Loucy (cell line): ENCODE results near the gene ADGRB3.

ENCODE experiments used
- H2AFZ ChIP-seq: fragments of 200-600 bp; sonication (generic); 2 replicates; pipeline ENCODE4 v1.6.0; 2016; ENCODE audit warnings: antibody characterized with exemption, mild to moderate bottlenecking, low read length, moderate library complexity
- H3F3A ChIP-seq: fragments of 200-600 bp; 2 replicates; pipeline ENCODE4 v1.6.0; 2016; ENCODE audit warnings: antibody characterized with exemption, low read depth, mild to moderate bottlenecking
- H3K27me3 ChIP-seq: fragments of 200-600 bp; sonication (generic); 2 replicates; pipeline ENCODE4 v1.6.1; 2014; ENCODE audit warnings: low read length, mild to moderate bottlenecking; ENCODE audit not compliant: insufficient read depth, poor library complexity, severe bottlenecking
- H3K36me3 ChIP-seq: fragments of 200-600 bp; sonication (generic); 2 replicates; pipeline ENCODE4 v1.6.1; 2016; ENCODE audit warnings: low read length; ENCODE audit not compliant: insufficient read depth
- H3K4me1 ChIP-seq: fragments of 200-600 bp; sonication (generic); 2 replicates; pipeline ENCODE4 v1.5.1; 2014; ENCODE audit warnings: low read length, mild to moderate bottlenecking; ENCODE audit not compliant: insufficient read depth, poor library complexity, severe bottlenecking
- H3K4me2 ChIP-seq: fragments of 200-600 bp; sonication (generic); 2 replicates; pipeline ENCODE4 v1.6.0; 2014; ENCODE audit warnings: antibody characterized with exemption, low read length, low read depth, mild to moderate bottlenecking; ENCODE audit not compliant: poor library complexity, severe bottlenecking
- H3K4me3 ChIP-seq: fragments of 200-600 bp; sonication (generic); 2 replicates; pipeline ENCODE4 v1.5.1; 2014; ENCODE audit warnings: low read length, mild to moderate bottlenecking, mixed read lengths; ENCODE audit not compliant: poor library complexity, severe bottlenecking
- H3K79me2 ChIP-seq: fragments of 200-600 bp; sonication (generic); 2 replicates; pipeline ENCODE4 v1.6.1; 2014; ENCODE audit warnings: low read length; ENCODE audit not compliant: insufficient read depth
- H3K9ac ChIP-seq: fragments of 200-600 bp; sonication (generic); 2 replicates; pipeline ENCODE4 v1.6.0; 2014; ENCODE audit warnings: mild to moderate bottlenecking, low read depth, low read length, moderate library complexity; ENCODE audit not compliant: poor library complexity, severe bottlenecking
- H3K9me2 ChIP-seq: fragments of 200-600 bp; sonication (generic); replicated peaks from 2 replicates; pipeline ENCODE4 v1.6.1; 2016; ENCODE audit warnings: low read depth, low read length, mixed read lengths
- H3K9me3 ChIP-seq: fragments of 200-600 bp; sonication (generic); 2 replicates; pipeline ENCODE4 v1.6.1; 2014; ENCODE audit warnings: mild to moderate bottlenecking, antibody characterized with exemption, low read length, low read depth; ENCODE audit not compliant: insufficient read depth
- H4K20me1 ChIP-seq: fragments of 200-600 bp; sonication (generic); 2 replicates; pipeline ENCODE4 v1.6.0; 2014; ENCODE audit warnings: antibody characterized with exemption, low read length, mild to moderate bottlenecking; ENCODE audit not compliant: insufficient read depth, poor library complexity, severe bottlenecking
- CTCF ChIP-seq: fragments of 200-600 bp; sonication (generic); conservative IDR thresholded peaks from 2 replicates; pipeline ENCODE4 v1.5.1; 2014; ENCODE audit warnings: mild to moderate bottlenecking, antibody characterized with exemption, low read length
- EZH2phosphoT487 ChIP-seq: fragments of 200-600 bp; IDR thresholded peaks from 2 replicates; pipeline ENCODE4 v1.6.1; 2018; ENCODE audit warnings: antibody characterized with exemption, mild to moderate bottlenecking, moderate library complexity, borderline replicate concordance

ADGRB3 gene

GRCh38 chr6:69276204-69276603 lies 641.1 kb downstream of the ADGRB3 start:
- H3K9me3 ChIP-seq, result no peaks in the 10 kb centered on the region; the same call in 1 of the 2 replicates
- no peak overlapping the region for H3K9ac ChIP-seq
- H3K36me3 ChIP-seq, result no peaks in the 10 kb centered on the region
- H3K9me2 ChIP-seq, result no peaks in the 10 kb centered on the region
- H3K4me2 ChIP-seq, result no peak overlapping the region
- no peaks in the 10 kb centered on the region for H3K4me1 ChIP-seq
- H2AFZ ChIP-seq, result no peak overlapping the region
- no peaks in the 10 kb centered on the region for H4K20me1 ChIP-seq
- TF ChIP-seq CTCF, result no peak
- no peak for TF ChIP-seq EZH2phosphoT487
- H3K27me3 ChIP-seq, result no peaks in the 10 kb centered on the region
- H3K79me2 ChIP-seq, result no peaks in the 10 kb centered on the region
- no peaks in the 10 kb centered on the region for H3F3A ChIP-seq
- no peak overlapping the region for H3K4me3 ChIP-seq

GRCh38 chr6:69279805-69280204 lies 644.7 kb downstream of the ADGRB3 start:
- TF ChIP-seq CTCF (no peak), EZH2phosphoT487 (no peak)
- no peaks in the 10 kb centered on the region for H3K36me3 ChIP-seq
- H3K4me3 ChIP-seq, result no peak overlapping the region
- no peaks in the 10 kb centered on the region for H3K9me3 ChIP-seq
- H3K9ac ChIP-seq, result no peak overlapping the region
- no peaks in the 10 kb centered on the region for H3K9me2 ChIP-seq
- H3K79me2 ChIP-seq, result no peaks in the 10 kb centered on the region
- no peaks in the 10 kb centered on the region for H3K27me3 ChIP-seq
- no peak overlapping the region for H2AFZ ChIP-seq
- no peaks in the 10 kb centered on the region for H3F3A ChIP-seq
- H3K4me2 ChIP-seq, result no peak overlapping the region
- H4K20me1 ChIP-seq, result no peaks in the 10 kb centered on the region
- H3K4me1 ChIP-seq, result no peaks in the 10 kb centered on the region

- Histone ChIP-seq H2AFZ (no peak overlapping the region), H3F3A (no peaks in the 10 kb centered on the region), H4K20me1 (no peaks in the 10 kb centered on the region), H3K9me2 (no peaks in the 10 kb centered on the region), H3K79me2 (no peaks in the 10 kb centered on the region), H3K9ac (no peak overlapping the region), H3K9me3 (no peaks in the 10 kb centered on the region), H3K36me3 (no peaks in the 10 kb centered on the region), H3K4me2 (no peak overlapping the region), H3K4me3 (no peak overlapping the region), H3K27me3 (no peaks in the 10 kb centered on the region), H3K4me1 (no peaks in the 10 kb centered on the region)
- TF ChIP-seq CTCF, result no peak
- TF ChIP-seq EZH2phosphoT487, result no peak
These were observed 645.8 kb downstream of the ADGRB3 start for GRCh38 chr6:69280858-69281257.
